K562 (cell line): Measurements from ENCODE around the gene SHB. TPM values are rescaled to one million over a fixed set of nuclear protein-coding genes. Genes with fewer than 3 reads are reported as not detected.

Experiments
- DACH1 ChIP-seq: fragments of 450-650 bp; IDR thresholded peaks from 2 replicates; pipeline ENCODE4 v1.6.1; 2018; ENCODE audit not compliant: partially characterized antibody
- ETV6 ChIP-seq, 3 experiments: fragments of 150-350 bp in 1 of 3; sonication (generic) in 1 of 3; formaldehyde crosslinking in 1 of 3; IDR thresholded peaks; 2 replicates each; pipeline versions ENCODE4 v1.6.1 to v1.8.0; 2014 to 2022; ENCODE audit warnings: borderline replicate concordance in 2 of 3, low read depth in 2 of 3, antibody characterized with exemption in 1 of 3, low read length in 1 of 3, mild to moderate bottlenecking in 1 of 3, missing genetic modification reagents in 1 of 3
- NR4A1 ChIP-seq, 2 experiments: fragments of 250-450 bp in 1 of 2; fragments of 450-650 bp in 1 of 2; sonication (Bioruptor Pico) in 1 of 2; IDR thresholded peaks; 2 replicates each; pipeline versions ENCODE4 v1.4.0 to v1.6.1; 2016 to 2020; ENCODE audit warnings: mild to moderate bottlenecking in 2 of 2, missing compliant biosample characterization in 1 of 2, missing genetic modification characterization in 1 of 2, moderate library complexity in 1 of 2
- ZNF263 ChIP-seq: sonication (generic); formaldehyde crosslinking; IDR thresholded peaks from 2 replicates; pipeline ENCODE4 v1.8.0; 2022; ENCODE audit warnings: mild to moderate bottlenecking, missing genetic modification reagents, borderline replicate concordance
- ZNF436 ChIP-seq: fragments of 250-450, 450-650 bp; sonication (Bioruptor Pico); formaldehyde crosslinking; IDR thresholded peaks from 2 replicates; pipeline ENCODE4 v1.7.0; 2020; ENCODE audit warnings: mild to moderate bottlenecking
- polyA plus RNA-seq, 8 experiments: library from polyadenylated mRNA; depleted of rRNA in 4 of 8; stranded (reverse) in 5 of 8; unstranded in 3 of 8; fragments of >200 nt; fragmentation: Nextera tagmentation in 2 of 8; fragmentation: Illumina TruSeq in 1 of 8; extraction: Ambion mirVana in 2 of 8; extraction: Trizol in 1 of 8; gene quantifications; 2 replicates each; pipeline versions ENCODE4 v1.2.1 to v1.2.3, GENCODE V29; 2011 to 2014; ENCODE audit warnings: inconsistent platforms in 1 of 8, missing spikeins in 1 of 8
- total RNA-seq, 7 experiments: library from RNA; depleted of rRNA in 6 of 7; stranded (reverse); fragments of >200 nt in 6 of 7; fragmentation: Illumina TruSeq in 2 of 7; extraction: Trizol in 2 of 7; gene quantifications; 2 replicates each; pipeline versions ENCODE4 v1.2.1 to v1.2.3, GENCODE V29; 2011 to 2021; ENCODE audit warnings: low replicate concordance in 1 of 7
- TF ChIP-seq, protein P1 (sequence below): sonication (generic); formaldehyde crosslinking; IDR thresholded peaks from 2 replicates; pipeline ENCODE4 v1.9.0; 2022; ENCODE audit warnings: mild to moderate bottlenecking, missing genetic modification reagents
- TF ChIP-seq, protein P2 (sequence below): sonication (generic); formaldehyde crosslinking; IDR thresholded peaks from 2 replicates; pipeline ENCODE4 v1.9.0; 2022; ENCODE audit warnings: mild to moderate bottlenecking, missing genetic modification reagents
- TF ChIP-seq, protein P3 (sequence below): fragments of 450-650 bp; IDR thresholded peaks from 2 replicates; pipeline ENCODE4 v1.6.1; 2017; ENCODE audit warnings: antibody characterized with exemption
- TF ChIP-seq, protein P4 (sequence below): sonication (generic); formaldehyde crosslinking; IDR thresholded peaks from 2 replicates; pipeline ENCODE4 v1.8.1; 2023; ENCODE audit warnings: missing genetic modification reagents, mild to moderate bottlenecking, borderline replicate concordance
- TF ChIP-seq, protein P5 (sequence below): sonication (generic); formaldehyde crosslinking; IDR thresholded peaks from 2 replicates; pipeline ENCODE4 v1.8.1; 2023; ENCODE audit warnings: mild to moderate bottlenecking, missing genetic modification reagents
- TF ChIP-seq, protein P6 (sequence below): fragments of 250-450 bp; sonication (Bioruptor Pico); IDR thresholded peaks from 2 replicates; pipeline ENCODE4 v1.5.0; 2022; ENCODE audit warnings: mild to moderate bottlenecking

SHB gene
- total and polyA plus RNA-seq, 9 of the 15 experiments (the other 6 are each of a cell fraction or from before 2014, with no cell fraction given): 0.78 to 16.0 (median 5.3) TPM

DNA sequence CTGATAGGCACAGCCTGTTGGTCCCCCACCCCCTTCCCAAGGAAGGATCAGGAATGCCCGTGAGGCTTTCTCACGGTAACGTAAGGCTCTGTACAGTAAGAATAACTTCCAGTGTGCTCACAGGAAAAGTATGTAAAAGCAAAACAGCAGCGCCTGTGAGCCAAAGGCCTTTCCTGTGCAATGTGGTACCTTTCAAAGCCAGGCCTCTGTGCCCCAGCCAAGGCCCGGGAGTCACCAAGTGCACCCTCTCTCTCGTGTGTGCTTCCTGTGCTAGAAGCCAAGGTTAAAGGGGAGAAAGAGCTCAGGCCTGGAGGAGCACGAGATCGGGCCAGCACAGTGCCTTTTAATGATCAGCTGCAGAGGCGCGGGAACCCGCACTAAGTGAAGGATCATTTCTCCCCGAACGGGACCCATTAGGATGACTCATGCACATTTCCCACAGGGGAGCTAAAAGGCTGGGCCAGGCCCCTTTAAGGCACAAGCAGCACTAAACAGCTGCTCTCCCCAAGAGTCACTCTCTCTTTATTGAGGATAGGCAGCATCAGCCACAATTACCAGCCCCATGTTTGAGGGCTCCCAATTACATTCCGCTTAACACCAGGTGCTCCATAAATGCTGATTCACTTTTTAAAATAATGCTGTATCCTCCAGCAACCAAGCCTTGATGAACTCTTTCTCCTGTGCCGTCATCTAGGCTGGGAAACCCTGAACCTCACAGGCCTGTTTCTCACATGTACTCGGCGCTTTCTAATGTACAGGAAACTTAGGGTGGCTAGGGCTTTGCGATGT lies 42.8 kb downstream of the SHB start (continued):
- TF ChIP-seq, protein P1, sequence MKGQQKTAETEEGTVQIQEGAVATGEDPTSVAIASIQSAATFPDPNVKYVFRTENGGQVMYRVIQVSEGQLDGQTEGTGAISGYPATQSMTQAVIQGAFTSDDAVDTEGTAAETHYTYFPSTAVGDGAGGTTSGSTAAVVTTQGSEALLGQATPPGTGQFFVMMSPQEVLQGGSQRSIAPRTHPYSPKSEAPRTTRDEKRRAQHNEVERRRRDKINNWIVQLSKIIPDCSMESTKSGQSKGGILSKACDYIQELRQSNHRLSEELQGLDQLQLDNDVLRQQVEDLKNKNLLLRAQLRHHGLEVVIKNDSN (CRISPR knock-in tag): 0 out of 2 replicates have a peak, but pooled peaks have one; percentile 17
- TF ChIP-seq, protein P2, sequence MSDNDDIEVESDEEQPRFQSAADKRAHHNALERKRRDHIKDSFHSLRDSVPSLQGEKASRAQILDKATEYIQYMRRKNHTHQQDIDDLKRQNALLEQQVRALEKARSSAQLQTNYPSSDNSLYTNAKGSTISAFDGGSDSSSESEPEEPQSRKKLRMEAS: peak; percentile 69
- TF ChIP-seq DACH1 (peak; percentile 67), ZNF263 (CRISPR knock-in tag) (no peak), NR4A1 (CRISPR knock-in tag; IDR thresholded peaks at IDR 0.05) (no peak), NR4A1 (tag; IDR thresholded peaks at IDR 0.05) (no peak), ETV6 (IDR thresholded peaks at IDR 0.05; ENCODE audit: borderline replicate concordance in 1 of 2, low read depth in 2 of 2, low read length in 1 of 2) (no peak), ETV6 (CRISPR knock-in tag; IDR thresholded peaks at IDR 0.05; ENCODE audit: borderline replicate concordance) (no peak), ZNF436 (no peak)
- TF ChIP-seq, protein P3, sequence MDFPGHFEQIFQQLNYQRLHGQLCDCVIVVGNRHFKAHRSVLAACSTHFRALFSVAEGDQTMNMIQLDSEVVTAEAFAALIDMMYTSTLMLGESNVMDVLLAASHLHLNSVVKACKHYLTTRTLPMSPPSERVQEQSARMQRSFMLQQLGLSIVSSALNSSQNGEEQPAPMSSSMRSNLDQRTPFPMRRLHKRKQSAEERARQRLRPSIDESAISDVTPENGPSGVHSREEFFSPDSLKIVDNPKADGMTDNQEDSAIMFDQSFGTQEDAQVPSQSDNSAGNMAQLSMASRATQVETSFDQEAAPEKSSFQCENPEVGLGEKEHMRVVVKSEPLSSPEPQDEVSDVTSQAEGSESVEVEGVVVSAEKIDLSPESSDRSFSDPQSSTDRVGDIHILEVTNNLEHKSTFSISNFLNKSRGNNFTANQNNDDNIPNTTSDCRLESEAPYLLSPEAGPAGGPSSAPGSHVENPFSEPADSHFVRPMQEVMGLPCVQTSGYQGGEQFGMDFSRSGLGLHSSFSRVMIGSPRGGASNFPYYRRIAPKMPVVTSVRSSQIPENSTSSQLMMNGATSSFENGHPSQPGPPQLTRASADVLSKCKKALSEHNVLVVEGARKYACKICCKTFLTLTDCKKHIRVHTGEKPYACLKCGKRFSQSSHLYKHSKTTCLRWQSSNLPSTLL: no peak
- TF ChIP-seq, protein P4, sequence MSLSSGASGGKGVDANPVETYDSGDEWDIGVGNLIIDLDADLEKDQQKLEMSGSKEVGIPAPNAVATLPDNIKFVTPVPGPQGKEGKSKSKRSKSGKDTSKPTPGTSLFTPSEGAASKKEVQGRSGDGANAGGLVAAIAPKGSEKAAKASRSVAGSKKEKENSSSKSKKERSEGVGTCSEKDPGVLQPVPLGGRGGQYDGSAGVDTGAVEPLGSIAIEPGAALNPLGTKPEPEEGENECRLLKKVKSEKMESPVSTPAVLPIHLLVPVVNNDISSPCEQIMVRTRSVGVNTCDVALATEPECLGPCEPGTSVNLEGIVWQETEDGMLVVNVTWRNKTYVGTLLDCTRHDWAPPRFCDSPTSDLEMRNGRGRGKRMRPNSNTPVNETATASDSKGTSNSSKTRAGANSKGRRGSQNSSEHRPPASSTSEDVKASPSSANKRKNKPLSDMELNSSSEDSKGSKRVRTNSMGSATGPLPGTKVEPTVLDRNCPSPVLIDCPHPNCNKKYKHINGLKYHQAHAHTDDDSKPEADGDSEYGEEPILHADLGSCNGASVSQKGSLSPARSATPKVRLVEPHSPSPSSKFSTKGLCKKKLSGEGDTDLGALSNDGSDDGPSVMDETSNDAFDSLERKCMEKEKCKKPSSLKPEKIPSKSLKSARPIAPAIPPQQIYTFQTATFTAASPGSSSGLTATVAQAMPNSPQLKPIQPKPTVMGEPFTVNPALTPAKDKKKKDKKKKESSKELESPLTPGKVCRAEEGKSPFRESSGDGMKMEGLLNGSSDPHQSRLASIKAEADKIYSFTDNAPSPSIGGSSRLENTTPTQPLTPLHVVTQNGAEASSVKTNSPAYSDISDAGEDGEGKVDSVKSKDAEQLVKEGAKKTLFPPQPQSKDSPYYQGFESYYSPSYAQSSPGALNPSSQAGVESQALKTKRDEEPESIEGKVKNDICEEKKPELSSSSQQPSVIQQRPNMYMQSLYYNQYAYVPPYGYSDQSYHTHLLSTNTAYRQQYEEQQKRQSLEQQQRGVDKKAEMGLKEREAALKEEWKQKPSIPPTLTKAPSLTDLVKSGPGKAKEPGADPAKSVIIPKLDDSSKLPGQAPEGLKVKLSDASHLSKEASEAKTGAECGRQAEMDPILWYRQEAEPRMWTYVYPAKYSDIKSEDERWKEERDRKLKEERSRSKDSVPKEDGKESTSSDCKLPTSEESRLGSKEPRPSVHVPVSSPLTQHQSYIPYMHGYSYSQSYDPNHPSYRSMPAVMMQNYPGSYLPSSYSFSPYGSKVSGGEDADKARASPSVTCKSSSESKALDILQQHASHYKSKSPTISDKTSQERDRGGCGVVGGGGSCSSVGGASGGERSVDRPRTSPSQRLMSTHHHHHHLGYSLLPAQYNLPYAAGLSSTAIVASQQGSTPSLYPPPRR (CRISPR knock-in tag): no peak
- TF ChIP-seq, protein P5, sequence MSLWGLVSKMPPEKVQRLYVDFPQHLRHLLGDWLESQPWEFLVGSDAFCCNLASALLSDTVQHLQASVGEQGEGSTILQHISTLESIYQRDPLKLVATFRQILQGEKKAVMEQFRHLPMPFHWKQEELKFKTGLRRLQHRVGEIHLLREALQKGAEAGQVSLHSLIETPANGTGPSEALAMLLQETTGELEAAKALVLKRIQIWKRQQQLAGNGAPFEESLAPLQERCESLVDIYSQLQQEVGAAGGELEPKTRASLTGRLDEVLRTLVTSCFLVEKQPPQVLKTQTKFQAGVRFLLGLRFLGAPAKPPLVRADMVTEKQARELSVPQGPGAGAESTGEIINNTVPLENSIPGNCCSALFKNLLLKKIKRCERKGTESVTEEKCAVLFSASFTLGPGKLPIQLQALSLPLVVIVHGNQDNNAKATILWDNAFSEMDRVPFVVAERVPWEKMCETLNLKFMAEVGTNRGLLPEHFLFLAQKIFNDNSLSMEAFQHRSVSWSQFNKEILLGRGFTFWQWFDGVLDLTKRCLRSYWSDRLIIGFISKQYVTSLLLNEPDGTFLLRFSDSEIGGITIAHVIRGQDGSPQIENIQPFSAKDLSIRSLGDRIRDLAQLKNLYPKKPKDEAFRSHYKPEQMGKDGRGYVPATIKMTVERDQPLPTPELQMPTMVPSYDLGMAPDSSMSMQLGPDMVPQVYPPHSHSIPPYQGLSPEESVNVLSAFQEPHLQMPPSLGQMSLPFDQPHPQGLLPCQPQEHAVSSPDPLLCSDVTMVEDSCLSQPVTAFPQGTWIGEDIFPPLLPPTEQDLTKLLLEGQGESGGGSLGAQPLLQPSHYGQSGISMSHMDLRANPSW (CRISPR knock-in tag): no peak
- TF ChIP-seq, protein P6, sequence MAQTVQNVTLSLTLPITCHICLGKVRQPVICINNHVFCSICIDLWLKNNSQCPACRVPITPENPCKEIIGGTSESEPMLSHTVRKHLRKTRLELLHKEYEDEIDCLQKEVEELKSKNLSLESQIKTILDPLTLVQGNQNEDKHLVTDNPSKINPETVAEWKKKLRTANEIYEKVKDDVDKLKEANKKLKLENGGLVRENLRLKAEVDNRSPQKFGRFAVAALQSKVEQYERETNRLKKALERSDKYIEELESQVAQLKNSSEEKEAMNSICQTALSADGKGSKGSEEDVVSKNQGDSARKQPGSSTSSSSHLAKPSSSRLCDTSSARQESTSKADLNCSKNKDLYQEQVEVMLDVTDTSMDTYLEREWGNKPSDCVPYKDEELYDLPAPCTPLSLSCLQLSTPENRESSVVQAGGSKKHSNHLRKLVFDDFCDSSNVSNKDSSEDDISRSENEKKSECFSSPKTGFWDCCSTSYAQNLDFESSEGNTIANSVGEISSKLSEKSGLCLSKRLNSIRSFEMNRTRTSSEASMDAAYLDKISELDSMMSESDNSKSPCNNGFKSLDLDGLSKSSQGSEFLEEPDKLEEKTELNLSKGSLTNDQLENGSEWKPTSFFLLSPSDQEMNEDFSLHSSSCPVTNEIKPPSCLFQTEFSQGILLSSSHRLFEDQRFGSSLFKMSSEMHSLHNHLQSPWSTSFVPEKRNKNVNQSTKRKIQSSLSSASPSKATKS: no peak
